ENCODE measurements around the gene SBK1. TPM values are rescaled to one million over a fixed set of nuclear protein-coding genes. Genes with fewer than 3 reads are reported as not detected.

The SBK1 gene
- total RNA-seq, 1 donor from 2014 or later = under 0.01 TPM

DNA sequence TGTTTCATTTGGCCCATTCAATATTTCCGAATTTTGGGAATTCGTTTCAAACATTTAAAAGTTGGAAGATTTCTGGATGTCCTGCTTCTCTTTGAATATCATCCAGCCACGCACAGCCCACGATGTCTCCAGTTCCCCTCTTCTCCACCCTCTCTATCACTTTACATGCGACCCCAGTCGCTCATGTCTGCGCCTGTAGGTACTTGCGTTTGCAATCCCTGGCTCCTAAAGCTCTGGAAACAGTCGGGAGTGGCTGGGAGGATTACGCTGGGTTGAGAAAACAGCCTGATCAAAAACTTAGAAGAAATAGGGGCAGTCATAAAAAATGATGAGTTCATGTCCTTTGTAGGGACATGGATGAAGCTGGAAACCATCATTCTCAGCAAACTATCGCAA lies 1.5 kb upstream of the SBK1 start:
- Histone ChIP-seq H3K36me3 (ENCODE audit: control insufficient read depth, insufficient read depth, low read length) (no peaks in the 10 kb centered on the region), H3K4me3 (ENCODE audit: low read depth, low read length) (no peak overlapping the region), H3K27me3 (ENCODE audit: control insufficient read depth, insufficient read depth, low read length) (peaks cover 22% of the 10 kb centered on the region)
- DNase-seq (ENCODE audit: low read depth) (no peak), FAIRE-seq (no peak)
- TF ChIP-seq, protein P1, sequence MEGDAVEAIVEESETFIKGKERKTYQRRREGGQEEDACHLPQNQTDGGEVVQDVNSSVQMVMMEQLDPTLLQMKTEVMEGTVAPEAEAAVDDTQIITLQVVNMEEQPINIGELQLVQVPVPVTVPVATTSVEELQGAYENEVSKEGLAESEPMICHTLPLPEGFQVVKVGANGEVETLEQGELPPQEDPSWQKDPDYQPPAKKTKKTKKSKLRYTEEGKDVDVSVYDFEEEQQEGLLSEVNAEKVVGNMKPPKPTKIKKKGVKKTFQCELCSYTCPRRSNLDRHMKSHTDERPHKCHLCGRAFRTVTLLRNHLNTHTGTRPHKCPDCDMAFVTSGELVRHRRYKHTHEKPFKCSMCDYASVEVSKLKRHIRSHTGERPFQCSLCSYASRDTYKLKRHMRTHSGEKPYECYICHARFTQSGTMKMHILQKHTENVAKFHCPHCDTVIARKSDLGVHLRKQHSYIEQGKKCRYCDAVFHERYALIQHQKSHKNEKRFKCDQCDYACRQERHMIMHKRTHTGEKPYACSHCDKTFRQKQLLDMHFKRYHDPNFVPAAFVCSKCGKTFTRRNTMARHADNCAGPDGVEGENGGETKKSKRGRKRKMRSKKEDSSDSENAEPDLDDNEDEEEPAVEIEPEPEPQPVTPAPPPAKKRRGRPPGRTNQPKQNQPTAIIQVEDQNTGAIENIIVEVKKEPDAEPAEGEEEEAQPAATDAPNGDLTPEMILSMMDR (IDR thresholded peaks at IDR 0.05; ENCODE audit: insufficient read depth, low read length, severe bottlenecking) = no peak

DNA sequence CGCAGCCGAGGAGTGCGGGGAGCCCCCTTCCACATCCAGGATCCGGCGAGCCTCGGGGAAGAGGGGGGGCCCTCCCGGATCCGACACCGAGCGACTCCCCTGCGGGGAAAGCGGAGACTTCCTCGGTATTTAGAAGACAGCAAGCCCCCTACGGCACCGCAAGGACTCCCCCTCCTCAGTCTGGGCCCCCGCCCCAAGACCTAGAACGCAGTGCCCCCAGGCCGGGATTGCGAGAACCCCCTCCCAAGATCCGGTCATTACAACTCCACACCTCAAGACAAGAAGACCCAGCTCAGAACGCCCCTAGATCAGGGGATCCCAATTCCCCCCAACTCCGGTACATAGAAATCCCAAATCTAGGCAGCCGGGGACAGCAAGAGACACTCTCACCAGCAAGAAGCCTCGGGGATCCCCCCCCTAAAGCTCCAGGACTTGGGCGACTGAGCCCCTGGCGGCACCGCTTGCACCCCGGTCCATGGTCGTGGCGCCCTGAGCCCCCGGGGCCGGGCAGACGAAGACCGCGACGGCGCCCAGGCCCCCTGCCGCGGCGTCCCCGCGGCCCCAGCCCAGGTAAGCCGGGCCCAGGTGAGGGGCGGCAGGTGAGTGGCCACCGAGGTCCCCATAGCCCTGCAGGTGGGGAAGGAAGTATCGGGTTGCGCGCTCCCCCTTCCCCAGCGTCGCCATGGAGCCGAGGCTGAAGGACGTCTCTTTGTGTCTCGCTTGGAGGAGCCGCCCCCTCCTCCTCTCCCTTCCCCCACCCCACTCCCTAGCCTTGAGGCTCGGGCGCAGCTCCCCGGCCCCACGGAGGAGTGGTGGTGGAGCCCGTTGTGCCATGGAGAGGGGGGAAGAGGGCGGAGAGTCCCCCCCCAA lies 641 bp downstream of the SBK1 start:
- TF ChIP-seq, protein P1 (IDR thresholded peaks at IDR 0.05; ENCODE audit: insufficient read depth, low read length, severe bottlenecking) = no peak
- Histone ChIP-seq H3K36me3 (ENCODE audit: control insufficient read depth, insufficient read depth, low read length) (no peaks in the 10 kb centered on the region), H3K4me3 (ENCODE audit: low read depth, low read length) (peak overlapping the region; percentile 36), H3K27me3 (ENCODE audit: control insufficient read depth, insufficient read depth, low read length) (peaks cover 22% of the 10 kb centered on the region)
- FAIRE-seq (no peak), DNase-seq (ENCODE audit: low read depth) (no peak)

DNA sequence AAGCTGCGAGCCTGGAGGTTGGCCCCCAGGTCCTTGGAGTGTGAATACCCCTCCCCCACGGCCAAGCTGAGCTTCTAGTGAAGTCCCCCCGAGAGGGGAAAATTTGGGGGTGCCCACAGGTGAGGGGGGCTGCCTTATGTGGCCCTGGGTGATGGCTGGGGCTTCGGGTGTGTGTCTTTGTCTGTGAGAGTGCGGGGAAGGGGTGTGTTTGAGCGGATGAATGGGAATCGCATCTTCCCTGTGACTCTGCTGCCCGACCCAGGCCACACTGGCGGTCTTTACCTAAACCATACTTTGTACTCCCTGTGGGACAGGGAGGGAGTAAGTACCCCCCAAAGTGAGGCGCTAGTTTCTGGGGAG lies 1.3 kb downstream of the SBK1 start:
- H3K4me3 ChIP-seq (ENCODE audit: low read depth, low read length) = no peak overlapping the region
- no peaks in the 10 kb centered on the region for H3K36me3 ChIP-seq (ENCODE audit: control insufficient read depth, insufficient read depth, low read length)
- no peak for DNase-seq (ENCODE audit: low read depth)
- no peak for FAIRE-seq
- peaks cover 22% of the 10 kb centered on the region for H3K27me3 ChIP-seq (ENCODE audit: control insufficient read depth, insufficient read depth, low read length)
- TF ChIP-seq, protein P1 (IDR thresholded peaks at IDR 0.05; ENCODE audit: insufficient read depth, low read length, severe bottlenecking) = no peak

DNA sequence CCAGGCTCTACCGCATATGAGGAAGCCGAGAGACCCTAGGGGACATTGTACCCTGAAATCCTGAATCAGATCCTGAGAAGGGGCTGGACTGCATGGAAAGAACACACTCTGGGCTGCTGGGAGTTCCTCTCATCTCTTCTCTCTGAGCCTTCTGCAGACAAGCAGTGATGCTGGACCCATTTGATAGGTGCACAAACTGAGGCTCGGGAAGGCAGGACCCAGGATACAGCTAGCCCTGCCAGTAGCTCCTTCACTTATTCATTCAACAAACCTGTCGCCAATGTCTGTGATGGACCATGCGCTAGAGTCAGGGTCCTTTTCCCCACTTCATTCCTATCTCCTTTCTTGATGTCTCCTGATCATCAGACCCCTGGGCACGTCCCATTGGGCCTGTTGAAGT lies 1.9 kb downstream of the SBK1 start:
- peaks cover 22% of the 10 kb centered on the region for H3K27me3 ChIP-seq (ENCODE audit: control insufficient read depth, insufficient read depth, low read length)
- FAIRE-seq (no peak), DNase-seq (ENCODE audit: low read depth) (no peak)
- H3K4me3 ChIP-seq (ENCODE audit: low read depth, low read length) = no peak overlapping the region
- TF ChIP-seq, protein P1 (IDR thresholded peaks at IDR 0.05; ENCODE audit: insufficient read depth, low read length, severe bottlenecking) = no peak
- H3K36me3 ChIP-seq (ENCODE audit: control insufficient read depth, insufficient read depth, low read length) = no peaks in the 10 kb centered on the region

DNA sequence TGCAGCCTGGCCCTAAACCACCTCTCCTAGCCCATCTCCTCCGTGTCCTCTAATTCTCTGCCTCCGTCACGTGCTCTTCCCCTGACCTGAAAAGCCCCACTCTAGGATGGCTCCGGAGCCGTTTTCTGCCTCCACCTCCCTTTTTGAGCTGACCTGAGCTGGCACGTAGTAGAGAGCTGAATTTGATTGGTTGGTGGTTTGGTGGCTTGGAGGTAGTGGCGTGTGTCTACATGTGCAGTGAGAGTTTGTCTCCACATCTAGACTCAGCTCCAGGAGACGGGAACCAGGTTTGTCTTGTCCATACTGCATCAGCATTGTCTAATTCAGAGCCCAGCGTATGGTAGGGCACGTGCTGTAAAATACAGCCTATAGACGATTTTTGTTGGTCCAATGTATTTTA lies 3.0 kb downstream of the SBK1 start:
- Histone ChIP-seq H3K36me3 (ENCODE audit: control insufficient read depth, insufficient read depth, low read length) (no peaks in the 10 kb centered on the region), H3K4me3 (ENCODE audit: low read depth, low read length) (no peak overlapping the region), H3K27me3 (ENCODE audit: control insufficient read depth, insufficient read depth, low read length) (peaks cover 22% of the 10 kb centered on the region)
- DNase-seq (ENCODE audit: low read depth) (no peak), FAIRE-seq (no peak)
- TF ChIP-seq, protein P1 (IDR thresholded peaks at IDR 0.05; ENCODE audit: insufficient read depth, low read length, severe bottlenecking) = no peak

DNA sequence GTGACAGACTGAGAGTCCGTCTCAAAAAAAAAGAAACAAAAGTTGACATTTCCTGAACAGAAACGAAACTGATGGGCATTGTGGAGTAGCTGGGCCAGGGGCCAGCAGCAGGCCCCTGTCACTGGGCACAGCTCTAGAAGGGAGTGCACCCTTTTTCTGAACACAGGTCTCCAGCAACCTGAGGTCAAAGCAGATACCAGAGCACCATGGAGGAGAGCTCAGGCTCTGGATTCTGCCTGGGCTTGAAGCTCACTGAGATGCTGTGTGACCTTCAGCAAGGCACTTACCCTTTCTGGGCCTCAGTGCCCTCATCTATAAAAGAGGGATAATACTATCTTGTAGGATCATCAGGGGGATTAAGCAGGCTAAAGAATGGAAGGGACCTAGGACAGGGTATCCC lies 5.0 kb downstream of the SBK1 start:
- TF ChIP-seq, protein P1 (IDR thresholded peaks at IDR 0.05; ENCODE audit: insufficient read depth, low read length, severe bottlenecking) = no peak
- Histone ChIP-seq H3K36me3 (ENCODE audit: control insufficient read depth, insufficient read depth, low read length) (no peaks in the 10 kb centered on the region), H3K4me3 (ENCODE audit: low read depth, low read length) (no peak overlapping the region), H3K27me3 (ENCODE audit: control insufficient read depth, insufficient read depth, low read length) (peaks cover 22% of the 10 kb centered on the region)
- DNase-seq (ENCODE audit: low read depth) = no peak
- no peak for FAIRE-seq

Data from bronchial epithelial cell (primary cell).